Stomach smooth muscle (tissue), 2 donors: Measurements from ENCODE around the gene EIF4G3.

Experiments
- H3K27ac ChIP-seq: one replicate; pipeline ENCODE4 v1.7.0; 2013; ENCODE audit warnings: mild to moderate bottlenecking, low read length, inconsistent platforms
- H3K27me3 ChIP-seq, 2 donors: one replicate each; pipeline ENCODE4 v1.7.0; 2013; ENCODE audit warnings: low read length in 2 of 2; ENCODE audit not compliant: insufficient read depth in 2 of 2, control insufficient read depth in 1 of 2
- H3K36me3 ChIP-seq, 2 donors: one replicate each; pipeline ENCODE4 v1.7.0; 2013; ENCODE audit warnings: low read length in 2 of 2; ENCODE audit not compliant: control insufficient read depth in 2 of 2, insufficient read depth in 2 of 2
- H3K4me1 ChIP-seq: one replicate; pipeline ENCODE4 v1.7.0; 2013; ENCODE audit warnings: low read length; ENCODE audit not compliant: control insufficient read depth, insufficient read depth
- H3K4me3 ChIP-seq, 2 donors: one replicate each; pipeline ENCODE4 v1.7.0; 2013; ENCODE audit warnings: low read length in 2 of 2
- H3K9ac ChIP-seq, 2 donors: one replicate each; pipeline ENCODE4 v1.7.0; 2013; ENCODE audit warnings: low read length in 2 of 2, mild to moderate bottlenecking in 1 of 2
- H3K9me3 ChIP-seq, 2 donors: one replicate each; pipeline ENCODE4 v1.7.0; 2013; ENCODE audit warnings: low read length in 2 of 2; ENCODE audit not compliant: control insufficient read depth in 2 of 2
- donor health status: healthy.
- donor health status: Pancreatic carcinoma.

EIF4G3 gene

GRCh38 chr1:21051177-21051825 lies 125.4 kb downstream of the EIF4G3 start:
- Histone ChIP-seq H3K27ac (no peak overlapping the region), H3K27me3 (no peaks in the 10 kb centered on the region), H3K36me3 (no peaks in the 10 kb centered on the region), H3K4me1 (no peaks in the 10 kb centered on the region), H3K9me3 (no peaks in the 10 kb centered on the region), H3K4me3 (no peak overlapping the region), H3K9ac (no peak overlapping the region)

GRCh38 chr1:21050031-21050430 lies 126.7 kb downstream of the EIF4G3 start:
- H3K36me3 ChIP-seq, result no peaks in the 10 kb centered on the region
- no peaks in the 10 kb centered on the region for H3K9me3 ChIP-seq
- H3K9ac ChIP-seq, result no peak overlapping the region
- no peak overlapping the region for H3K4me3 ChIP-seq
- H3K4me1 ChIP-seq, result no peaks in the 10 kb centered on the region
- no peaks in the 10 kb centered on the region for H3K27me3 ChIP-seq
- H3K27ac ChIP-seq, result no peak overlapping the region

- Histone ChIP-seq H3K9ac (no peak overlapping the region), H3K36me3 (no peaks in the 10 kb centered on the region), H3K4me1 (no peaks in the 10 kb centered on the region), H3K4me3 (no peak overlapping the region), H3K9me3 (no peaks in the 10 kb centered on the region), H3K27me3 (no peaks in the 10 kb centered on the region), H3K27ac (no peak overlapping the region)
These were observed 128.2 kb downstream of the EIF4G3 start for GRCh38 chr1:21048462-21048861.

GRCh38 chr1:21046132-21046531 lies 130.6 kb downstream of the EIF4G3 start:
- H3K27ac ChIP-seq, result no peak overlapping the region
- H3K9me3 ChIP-seq, result no peaks in the 10 kb centered on the region
- H3K9ac ChIP-seq, result no peak overlapping the region
- H3K27me3 ChIP-seq, result no peaks in the 10 kb centered on the region
- H3K4me1 ChIP-seq, result no peaks in the 10 kb centered on the region
- no peaks in the 10 kb centered on the region for H3K36me3 ChIP-seq
- no peak overlapping the region for H3K4me3 ChIP-seq

- H3K9ac ChIP-seq, result no peak overlapping the region
- no peaks in the 10 kb centered on the region for H3K27me3 ChIP-seq
- no peaks in the 10 kb centered on the region for H3K4me1 ChIP-seq
- H3K4me3 ChIP-seq, result no peak overlapping the region
- H3K9me3 ChIP-seq, result no peaks in the 10 kb centered on the region
- no peaks in the 10 kb centered on the region for H3K36me3 ChIP-seq
- no peak overlapping the region for H3K27ac ChIP-seq
These were observed 131.3 kb downstream of the EIF4G3 start for GRCh38 chr1:21045351-21045750.

GRCh38 chr1:21042929-21043605 lies 133.6 kb downstream of the EIF4G3 start:
- Histone ChIP-seq H3K4me1 (no peaks in the 10 kb centered on the region), H3K27ac (no peak overlapping the region), H3K9me3 (no peaks in the 10 kb centered on the region), H3K27me3 (no peaks in the 10 kb centered on the region), H3K36me3 (no peaks in the 10 kb centered on the region), H3K9ac (no peak overlapping the region), H3K4me3 (no peak overlapping the region)

- no peaks in the 10 kb centered on the region for H3K27me3 ChIP-seq
- no peak overlapping the region for H3K27ac ChIP-seq
- no peaks in the 10 kb centered on the region for H3K36me3 ChIP-seq
- no peaks in the 10 kb centered on the region for H3K9me3 ChIP-seq
- no peaks in the 10 kb centered on the region for H3K4me1 ChIP-seq
- H3K9ac ChIP-seq, result no peak overlapping the region
- H3K4me3 ChIP-seq, result no peak overlapping the region
These were observed 135.2 kb downstream of the EIF4G3 start for GRCh38 chr1:21041541-21041940.

- Histone ChIP-seq H3K9ac (no peak overlapping the region), H3K27ac (no peak overlapping the region), H3K4me1 (peaks cover 8% of the 10 kb centered on the region), H3K4me3 (no peak overlapping the region), H3K36me3 (no peaks in the 10 kb centered on the region), H3K27me3 (no peaks in the 10 kb centered on the region), H3K9me3 (no peaks in the 10 kb centered on the region)
These were observed 139.6 kb downstream of the EIF4G3 start for GRCh38 chr1:21037091-21037490.

GRCh38 chr1:21035794-21036193 lies 140.9 kb downstream of the EIF4G3 start:
- H3K9ac ChIP-seq, result no peak overlapping the region
- no peak overlapping the region for H3K4me3 ChIP-seq
- no peaks in the 10 kb centered on the region for H3K27me3 ChIP-seq
- no peak overlapping the region for H3K27ac ChIP-seq
- H3K9me3 ChIP-seq, result no peaks in the 10 kb centered on the region
- peaks cover 8% of the 10 kb centered on the region for H3K4me1 ChIP-seq
- H3K36me3 ChIP-seq, result no peaks in the 10 kb centered on the region

GRCh38 chr1:21034725-21035628 lies 141.7 kb downstream of the EIF4G3 start:
- no peak overlapping the region for H3K4me3 ChIP-seq
- H3K36me3 ChIP-seq, result no peaks in the 10 kb centered on the region
- H3K27me3 ChIP-seq, result no peaks in the 10 kb centered on the region
- no peak overlapping the region for H3K27ac ChIP-seq
- no peaks in the 10 kb centered on the region for H3K9me3 ChIP-seq
- H3K9ac ChIP-seq, result no peak overlapping the region
- peaks cover 8% of the 10 kb centered on the region for H3K4me1 ChIP-seq
